IPS-18c (cell line): ENCODE data around the gene GPAT3.
"Not testable (repeated sequence)": the region's sequence is repeated elsewhere in the genome, so short reads cannot be mapped to it uniquely, and the experiment has no call there.

Experiments used
- H3K4me3 ChIP-seq: 2 replicates; pipeline ENCODE4 v1.7.0; 2013; ENCODE audit warnings: low read depth, mild to moderate bottlenecking, low read length, moderate library complexity; ENCODE audit not compliant: insufficient read depth
- H3K9me3 ChIP-seq: one replicate; pipeline ENCODE4 v1.6.1; 2013; ENCODE audit warnings: mild to moderate bottlenecking, low read length, moderate library complexity; ENCODE audit not compliant: control insufficient read depth, insufficient read depth

Gene GPAT3

DNA sequence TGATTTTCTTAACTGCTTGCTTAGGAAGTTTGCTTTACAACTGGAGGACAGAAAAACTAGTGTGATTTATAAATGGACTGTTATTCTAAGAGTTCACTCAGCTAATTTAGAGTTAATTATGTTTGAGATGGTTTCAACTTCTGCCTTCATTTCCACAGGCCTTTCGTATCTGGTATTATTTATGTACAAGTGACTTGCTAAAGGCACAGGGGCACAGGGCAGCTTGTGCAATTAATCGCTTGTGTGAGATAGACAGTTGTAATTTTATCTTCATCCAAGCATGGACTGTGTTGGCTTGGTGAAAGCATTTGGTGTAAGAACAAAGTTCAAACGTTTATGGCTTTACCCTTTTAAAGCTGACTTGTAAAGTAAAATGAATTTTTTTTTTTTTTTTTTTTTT lies 38.3 kb downstream of the GPAT3 start:
- H3K4me3 ChIP-seq, result no peak overlapping the region
- H3K9me3 ChIP-seq, result no peaks in the 10 kb centered on the region

DNA sequence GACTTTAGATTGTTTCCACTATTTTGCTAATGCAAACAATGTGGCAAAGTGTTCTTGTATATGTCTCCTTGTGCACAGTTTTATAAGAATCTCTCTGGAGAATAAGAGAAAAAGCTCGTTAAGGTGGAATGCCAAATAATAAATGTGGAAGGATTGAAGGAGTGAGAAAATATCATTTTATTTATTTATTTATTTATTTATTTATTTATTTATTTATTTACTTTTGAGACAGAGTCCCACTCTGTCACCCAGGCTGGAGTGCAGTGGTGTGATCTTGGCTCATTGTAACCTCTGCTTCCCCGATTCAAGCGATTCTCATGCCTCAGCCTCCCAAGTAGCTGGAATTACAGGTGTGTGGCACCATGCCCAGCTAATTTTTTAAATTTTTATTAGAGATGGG lies 40.3 kb downstream of the GPAT3 start:
- not testable (repeated sequence) for H3K9me3 ChIP-seq, H3K4me3 ChIP-seq

DNA sequence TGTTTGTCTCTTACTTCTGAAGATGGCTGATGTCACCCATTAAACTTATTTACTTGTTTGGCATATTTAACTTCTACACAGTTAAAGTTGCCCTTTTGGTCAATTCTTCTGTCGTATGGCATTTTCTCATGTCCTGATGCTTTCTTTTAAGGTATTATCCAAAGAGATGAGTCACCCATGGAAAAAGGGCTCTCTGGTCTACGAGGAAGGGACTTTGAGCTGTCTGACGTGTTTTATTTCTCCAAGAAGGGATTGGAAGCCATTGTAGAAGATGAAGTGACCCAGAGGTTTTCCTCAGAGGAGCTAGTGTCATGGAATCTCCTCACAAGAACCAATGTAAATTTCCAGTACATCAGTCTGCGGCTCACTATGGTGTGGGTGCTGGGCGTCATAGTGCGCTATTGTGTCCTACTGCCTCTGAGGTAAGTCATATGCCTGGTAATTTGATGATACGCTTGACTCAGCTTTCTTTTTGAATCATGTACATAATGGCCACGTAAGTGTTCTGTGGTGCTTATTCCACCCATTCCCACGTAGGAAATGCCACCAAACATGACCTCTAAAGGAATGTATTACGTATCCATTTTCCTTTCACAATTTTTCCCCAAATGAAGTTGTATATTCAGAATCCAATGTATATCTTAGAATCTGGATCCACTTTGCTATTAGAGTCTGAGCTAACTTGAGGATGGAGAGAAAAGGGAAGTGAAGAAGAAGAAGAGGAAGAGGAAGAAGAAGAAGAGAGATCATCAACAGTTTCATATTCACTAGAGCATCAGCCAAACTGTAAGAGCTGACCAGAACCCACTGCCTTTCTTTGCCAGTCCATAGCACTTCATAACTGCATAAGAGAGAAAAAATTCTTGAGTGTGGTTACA lies 45.7 kb downstream of the GPAT3 start:
- H3K4me3 ChIP-seq, result no peak overlapping the region
- H3K9me3 ChIP-seq, result no peaks in the 10 kb centered on the region

DNA sequence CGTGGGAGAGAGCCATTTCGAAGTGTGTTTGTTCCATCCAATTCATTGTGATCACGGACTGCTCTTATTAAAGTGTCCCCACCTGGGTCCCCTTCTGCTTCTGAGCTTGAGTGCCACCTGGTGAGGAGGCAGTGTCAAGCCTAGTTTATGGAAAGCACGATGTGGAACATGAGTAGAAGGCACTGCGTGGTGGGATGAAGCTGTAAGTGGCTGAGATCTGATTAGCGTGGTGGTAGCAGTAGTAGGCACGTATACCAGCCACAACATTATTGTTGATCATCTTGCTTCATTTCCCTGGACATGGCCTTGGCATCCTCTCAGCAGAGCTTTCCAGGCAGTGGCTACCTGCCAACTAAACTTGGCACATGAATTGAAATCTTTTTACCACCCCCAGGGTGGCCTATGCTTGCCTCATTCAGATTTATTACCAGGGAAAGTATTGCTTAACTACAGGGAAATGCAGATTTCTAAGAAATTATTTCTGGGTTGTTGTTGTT lies 46.4 kb downstream of the GPAT3 start:
- H3K9me3 ChIP-seq, result no peaks in the 10 kb centered on the region
- H3K4me3 ChIP-seq, result no peak overlapping the region

DNA sequence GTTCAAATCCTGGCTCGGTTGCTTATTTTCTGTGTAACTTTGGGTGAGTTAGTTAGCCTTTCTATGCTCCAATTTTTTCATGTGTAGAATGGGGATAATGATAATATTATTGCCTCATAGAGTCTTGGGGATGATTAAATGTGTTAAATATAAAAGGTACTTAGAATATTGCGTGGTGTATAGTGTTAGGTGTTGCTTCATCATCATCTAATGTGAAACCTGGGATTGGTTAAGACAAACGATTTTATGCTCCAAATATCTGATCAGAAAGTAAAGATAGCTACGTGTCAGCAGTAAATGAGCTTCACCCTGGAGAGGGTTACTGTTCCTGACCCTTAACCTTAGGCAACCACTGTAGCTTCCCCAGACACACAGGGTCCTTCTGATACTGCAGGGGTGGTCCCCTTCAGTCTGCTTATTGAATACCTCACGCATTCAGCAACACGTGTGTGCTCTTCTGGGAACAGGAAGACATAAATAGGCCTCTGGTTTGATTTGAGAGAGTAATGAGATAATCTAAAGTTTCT lies 50.1 kb downstream of the GPAT3 start:
- Histone ChIP-seq H3K4me3 (no peak overlapping the region), H3K9me3 (no peaks in the 10 kb centered on the region)

DNA sequence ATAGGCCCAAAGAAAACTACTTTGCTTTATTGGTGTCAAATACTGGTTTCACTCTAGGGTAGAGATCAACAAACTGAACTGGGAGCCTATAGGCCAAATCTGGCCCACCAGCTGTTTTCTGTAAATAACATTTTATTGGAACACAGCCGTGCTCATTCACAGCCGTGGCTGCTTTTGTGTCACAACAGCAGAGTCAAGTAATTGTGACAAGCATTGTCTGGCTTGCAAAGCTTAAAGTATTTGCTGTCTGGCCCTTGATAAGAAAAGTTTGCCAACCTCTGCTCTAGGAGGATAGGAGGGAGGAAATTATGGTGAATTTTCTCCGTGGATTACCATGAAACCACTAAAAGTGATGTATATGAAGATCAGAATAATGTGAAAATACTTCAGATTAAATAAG lies 53.4 kb downstream of the GPAT3 start:
- Histone ChIP-seq H3K9me3 (no peaks in the 10 kb centered on the region), H3K4me3 (no peak overlapping the region)

DNA sequence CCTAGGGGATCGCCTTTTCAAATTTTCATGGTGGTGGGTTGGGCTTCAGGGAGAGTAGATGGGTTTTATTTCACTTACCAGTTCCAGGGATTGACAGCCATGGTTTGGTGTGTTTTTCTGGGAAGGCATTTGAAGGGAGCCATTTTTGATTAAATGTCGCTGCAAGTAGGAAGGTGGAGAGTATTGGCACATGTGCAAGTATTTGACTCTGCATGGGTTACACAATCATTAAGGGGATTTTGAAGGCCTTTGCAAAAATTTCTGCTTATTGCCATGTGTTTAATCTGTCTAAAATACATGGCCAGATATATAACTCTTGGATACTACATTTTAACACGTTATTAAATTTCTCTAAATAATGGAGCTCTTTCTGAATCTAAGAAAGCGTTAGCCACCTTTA lies 55.1 kb downstream of the GPAT3 start:
- H3K4me3 ChIP-seq, result no peak overlapping the region

DNA sequence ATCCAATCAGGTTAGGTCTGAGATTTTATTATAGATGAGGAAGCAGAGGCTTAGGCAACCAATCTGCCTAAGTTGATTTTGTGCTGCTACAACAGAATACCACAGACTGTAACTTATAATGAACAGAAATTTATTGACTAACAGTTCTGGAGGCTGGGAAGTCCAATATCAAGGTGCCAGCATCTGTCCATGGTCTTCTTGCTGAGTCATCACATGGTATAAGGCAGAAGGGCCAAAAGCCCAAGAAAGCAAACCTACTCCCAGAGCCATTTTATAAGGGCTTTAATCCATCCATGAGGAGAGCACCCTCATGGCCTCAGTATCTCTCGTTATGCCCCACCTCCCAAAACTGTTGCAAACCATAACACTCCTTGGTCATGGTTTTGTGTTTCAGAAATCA lies 55.8 kb downstream of the GPAT3 start:
- no peak overlapping the region for H3K4me3 ChIP-seq
- H3K9me3 ChIP-seq, result no peaks in the 10 kb centered on the region

More for the DNA sequence above, 55.1 kb downstream of the GPAT3 start:
- no peaks in the 10 kb centered on the region for H3K9me3 ChIP-seq

DNA sequence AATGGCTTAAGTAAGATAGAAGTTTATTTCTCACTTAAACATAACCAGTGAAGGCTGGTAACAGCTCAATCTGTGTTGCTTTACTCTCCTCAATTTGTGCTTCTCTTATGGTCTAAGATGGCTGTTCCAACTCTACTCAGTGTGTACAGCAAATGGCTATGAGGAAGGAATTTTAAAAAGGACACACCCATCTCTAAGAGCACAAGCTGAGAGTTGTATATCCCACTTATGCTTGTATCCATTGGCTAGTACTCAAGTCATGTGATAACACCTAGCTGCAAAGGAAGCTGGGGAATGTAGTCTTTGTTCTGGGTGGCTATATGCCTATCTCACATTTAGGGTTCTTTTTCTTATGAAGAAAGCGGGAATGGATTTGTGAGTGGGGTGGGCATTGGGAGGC lies 63.3 kb downstream of the GPAT3 start:
- no peak overlapping the region for H3K4me3 ChIP-seq
- no peaks in the 10 kb centered on the region for H3K9me3 ChIP-seq

DNA sequence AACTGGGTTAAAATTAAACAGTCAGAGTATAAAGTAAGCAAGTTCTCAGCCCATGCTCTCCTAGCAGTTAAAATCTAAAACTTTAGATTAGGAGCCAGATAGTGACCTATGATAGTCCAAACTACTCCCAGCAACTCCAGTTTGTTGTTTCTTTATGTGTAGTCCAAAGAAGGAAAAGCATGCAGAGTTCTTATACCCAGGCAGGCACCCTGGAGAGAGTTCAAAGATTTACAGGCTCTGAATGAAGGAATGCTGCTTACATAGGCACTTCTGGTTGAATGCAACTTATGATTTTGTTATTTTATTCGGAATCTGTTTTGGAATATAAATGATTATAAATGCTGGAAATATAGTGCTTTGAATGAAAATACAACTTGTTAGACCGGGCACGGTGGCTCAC lies 67.2 kb downstream of the GPAT3 start:
- Histone ChIP-seq H3K9me3 (no peaks in the 10 kb centered on the region), H3K4me3 (no peak overlapping the region)

DNA sequence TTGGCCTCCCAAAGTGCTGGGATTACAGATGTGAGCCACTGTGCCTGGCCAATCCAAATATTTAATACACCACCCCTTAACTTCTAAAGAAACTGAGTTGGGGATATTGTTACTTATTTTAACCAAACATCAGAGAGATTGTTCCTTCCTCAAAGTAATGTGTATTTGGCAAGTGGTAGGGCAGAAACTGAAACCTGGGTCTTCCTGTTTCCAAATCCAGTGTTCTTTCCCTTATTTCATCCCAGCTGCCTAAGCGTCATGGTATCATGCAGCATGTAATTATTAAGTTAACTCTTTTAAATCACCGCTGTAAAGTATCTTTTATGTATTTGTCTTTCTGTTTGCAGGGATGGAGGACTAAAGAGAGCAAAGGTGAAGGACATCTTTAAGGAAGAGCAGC lies 68.4 kb downstream of the GPAT3 start:
- no peaks in the 10 kb centered on the region for H3K9me3 ChIP-seq

DNA sequence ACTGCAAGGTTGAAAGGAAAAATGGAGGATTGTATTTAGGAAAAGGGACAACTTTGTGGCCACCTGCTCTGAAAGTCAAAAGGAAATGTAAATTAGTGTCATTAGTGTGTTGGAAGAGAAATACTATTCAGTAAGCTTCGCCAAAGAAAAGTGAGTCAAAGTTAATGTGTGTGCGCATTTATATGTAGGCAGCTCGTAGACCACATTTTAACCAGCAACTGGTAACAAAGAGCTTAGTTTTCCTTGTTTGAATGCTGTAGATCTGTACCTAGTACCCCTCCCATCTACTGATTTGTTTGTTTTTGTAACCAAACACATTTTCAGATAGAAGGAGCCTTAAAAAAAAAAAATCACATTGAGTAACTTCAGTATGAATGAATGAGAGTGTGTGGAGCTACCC lies 69.3 kb downstream of the GPAT3 start:
- no peaks in the 10 kb centered on the region for H3K9me3 ChIP-seq
- no peak overlapping the region for H3K4me3 ChIP-seq

More for the DNA sequence above, 68.4 kb downstream of the GPAT3 start:
- no peak overlapping the region for H3K4me3 ChIP-seq

DNA sequence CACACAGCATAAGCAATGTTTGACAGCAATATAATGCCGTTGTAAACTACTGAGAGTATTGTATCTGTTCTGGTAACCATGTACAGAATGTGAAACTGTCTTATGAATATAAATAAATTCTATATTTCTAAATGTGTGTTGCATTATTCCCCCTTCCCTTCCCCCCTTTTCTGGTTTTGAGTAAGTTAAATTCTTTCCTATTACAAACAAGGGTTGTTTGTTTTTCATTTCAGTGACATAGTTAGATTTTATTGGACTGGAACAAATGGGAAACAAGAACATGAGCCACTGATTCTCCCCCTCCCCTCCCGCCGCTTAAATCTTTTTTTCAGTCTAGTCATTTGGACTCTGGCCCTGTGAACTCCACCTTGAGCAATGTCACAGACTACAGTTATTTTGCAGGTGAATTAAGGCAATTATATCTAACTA lies 69.8 kb downstream of the GPAT3 start:
- no peak overlapping the region for H3K4me3 ChIP-seq
- no peaks in the 10 kb centered on the region for H3K9me3 ChIP-seq

DNA sequence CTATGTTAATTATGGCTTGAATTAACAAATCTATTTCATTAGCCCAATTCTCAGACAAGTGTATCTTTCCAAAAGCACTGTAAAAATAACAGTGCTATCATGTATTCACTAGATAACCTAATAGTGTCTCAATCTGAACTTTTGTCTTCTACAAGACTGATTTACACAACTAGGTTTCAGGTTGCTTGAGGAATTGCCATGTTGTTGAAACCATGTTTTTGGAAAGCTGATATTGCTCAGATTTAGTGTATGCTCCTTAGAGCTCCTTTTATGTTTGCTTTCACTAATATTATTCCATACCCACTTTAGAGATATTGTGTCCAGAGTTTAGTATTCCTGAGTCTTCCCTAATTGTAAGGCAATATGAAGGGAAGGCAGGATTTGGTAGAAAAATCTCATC lies 70.6 kb downstream of the GPAT3 start:
- Histone ChIP-seq H3K9me3 (no peaks in the 10 kb centered on the region), H3K4me3 (no peak overlapping the region)

DNA sequence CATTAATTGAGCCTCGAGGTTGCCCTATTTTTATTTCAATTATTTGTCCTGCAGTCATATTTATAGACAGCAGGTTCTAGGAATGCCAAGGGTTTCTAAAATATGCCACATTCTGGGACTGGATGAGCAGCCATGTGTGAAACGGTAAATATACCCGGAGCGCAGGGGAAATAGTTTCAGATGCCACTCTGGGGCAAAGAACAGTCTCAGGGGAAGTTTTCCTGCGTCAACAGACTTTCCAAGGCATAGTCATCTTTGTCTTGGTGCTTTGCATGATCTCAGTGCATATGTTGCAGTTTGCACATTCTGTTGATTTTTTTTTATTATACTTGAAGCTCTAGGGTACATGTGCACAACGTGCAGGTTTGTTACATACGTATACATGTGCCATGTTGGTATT lies 71.0 kb downstream of the GPAT3 start:
- no peaks in the 10 kb centered on the region for H3K9me3 ChIP-seq
- H3K4me3 ChIP-seq, result no peak overlapping the region

DNA sequence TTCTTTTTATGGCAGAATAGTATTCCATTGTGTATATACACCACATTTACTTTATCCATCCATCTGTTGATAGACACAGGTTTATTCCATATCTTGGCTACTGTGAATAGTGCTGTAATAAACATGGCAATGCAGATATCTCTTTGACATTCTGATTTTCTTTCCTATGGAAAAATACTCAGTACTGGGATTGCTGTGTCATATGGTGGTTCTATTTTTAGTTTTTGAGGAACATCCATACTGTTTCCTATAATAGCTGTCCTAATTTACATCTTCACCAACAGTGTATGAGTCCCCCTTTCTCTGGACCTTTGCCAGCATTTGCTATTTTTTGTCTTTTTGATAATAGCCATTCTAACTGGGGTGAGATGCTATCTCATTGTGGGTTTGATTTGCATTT lies 73.5 kb downstream of the GPAT3 start:
- no peak overlapping the region for H3K4me3 ChIP-seq

DNA sequence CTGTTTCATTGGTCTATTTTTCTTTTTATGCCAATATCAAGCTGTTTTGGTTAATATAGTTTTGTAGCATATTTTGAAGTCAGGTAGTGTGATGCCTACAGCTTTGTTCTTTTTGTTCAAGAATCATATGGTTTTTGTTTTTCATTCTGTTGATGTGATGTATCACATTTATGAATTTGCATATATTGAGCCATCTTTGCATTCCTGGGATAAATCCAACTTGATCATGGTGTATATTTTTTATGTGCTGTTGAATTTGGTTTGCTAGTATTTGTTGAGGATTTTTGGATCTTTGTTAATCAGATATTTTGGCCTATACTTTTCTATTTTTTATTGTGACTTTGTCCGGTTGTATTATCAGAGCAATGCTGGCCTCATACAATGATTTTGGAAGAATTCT lies 74.8 kb downstream of the GPAT3 start:
- Histone ChIP-seq H3K9me3 (peaks cover 3% of the 10 kb centered on the region), H3K4me3 (no peak overlapping the region)

More for the DNA sequence above, 73.5 kb downstream of the GPAT3 start:
- H3K9me3 ChIP-seq, result peaks cover 3% of the 10 kb centered on the region

DNA sequence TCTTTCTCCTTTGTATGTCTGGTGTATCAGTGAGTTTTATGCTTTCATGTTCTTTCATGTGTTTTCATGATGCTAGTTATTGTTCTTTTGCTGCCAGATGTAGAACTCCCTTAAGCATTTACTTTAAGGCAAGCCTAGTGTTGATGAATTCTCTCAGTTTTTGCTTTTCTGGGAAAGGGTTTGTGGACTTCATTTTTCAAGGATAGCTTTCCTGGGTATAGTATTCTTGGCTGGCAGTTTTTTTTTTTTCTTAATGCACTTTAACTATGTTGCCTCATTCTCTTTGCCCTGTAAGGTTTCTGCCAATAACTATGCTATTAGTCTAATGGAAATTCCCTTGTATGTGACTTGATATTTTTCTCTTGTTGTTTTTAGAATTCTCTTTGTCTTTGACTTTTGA lies 77.1 kb downstream of the GPAT3 start:
- Histone ChIP-seq H3K4me3 (no peak overlapping the region), H3K9me3 (peaks cover 3% of the 10 kb centered on the region)
